ENCODE measurements around the gene VWA7. TPM values are rescaled to one million over a fixed set of nuclear protein-coding genes. Genes with fewer than 3 reads are reported as not detected.

The VWA7 gene
- total RNA-seq, 1 experiment from 2014 or later = 2.5 TPM

DNA sequence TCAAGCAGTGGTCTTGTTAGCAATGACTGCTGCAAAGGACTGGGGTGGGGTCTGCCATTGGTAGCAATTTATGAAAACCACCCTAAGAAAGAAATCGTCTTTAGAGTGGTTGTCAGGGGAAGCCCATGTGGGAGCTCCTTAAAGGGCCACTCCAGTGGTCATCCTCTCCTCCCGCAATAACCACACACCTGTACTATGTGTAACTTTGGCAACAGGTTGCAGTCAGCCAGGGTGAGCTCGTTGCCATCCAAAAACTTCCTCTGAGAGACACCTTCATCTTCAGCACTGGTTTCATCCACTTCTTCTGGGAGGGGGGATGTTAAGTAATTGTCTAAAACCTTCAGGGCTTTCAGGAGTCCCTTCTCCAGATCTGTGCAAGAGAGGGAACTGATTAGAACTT lies 45.1 kb downstream of the VWA7 start:
- peaks cover 40 to 60% (median 53%) of the 10 kb centered on the region in 3 experiments for H3K36me3 Mint-ChIP-seq (ENCODE audit: insufficient read depth in 1 of 3, low read depth in 3 of 3)

More for the DNA sequence above, 45.1 kb downstream of the VWA7 start:
- Mint-ChIP-seq H3K27me3 (ENCODE audit: low read depth) (no peaks in the 10 kb centered on the region), H3K9me3 (no peaks in the 10 kb centered on the region; a peak in 2 of 5 replicates), H3K27ac (no peak overlapping the region), H3K4me3 (no peak overlapping the region; a peak in 1 of 5 replicates), H3K4me1 (peaks cover 35 to 38% of the 10 kb centered on the region in 2 experiments)
- H2AFZ ChIP-seq (ENCODE audit: low read length) = no peak overlapping the region
- WGBS (ENCODE audit: extremely low coverage, insufficient read length, low lambda C conversion rate) = no CpG with 5 or more reads among the region's 3 CpGs
- no peaks in the 10 kb centered on the region for H4K20me1 ChIP-seq (ENCODE audit: control insufficient read depth, insufficient read depth, insufficient read length)
- H3K4ac ChIP-seq (ENCODE audit: low read depth, low read length) = no peak overlapping the region
- H2BK15ac ChIP-seq (ENCODE audit: low read depth, low read length) = no peak overlapping the region
- no peak overlapping the region for H2BK5ac ChIP-seq (ENCODE audit: insufficient read length, low read length)
- no peak overlapping the region for H3K56ac ChIP-seq (ENCODE audit: insufficient read length, low read depth, low read length)
- H3T11ph ChIP-seq (ENCODE audit: low read length) = no peak overlapping the region
- H2BK20ac ChIP-seq (ENCODE audit: low read depth, low read length, poor library complexity, severe bottlenecking) = no peak overlapping the region
- H4K91ac ChIP-seq (ENCODE audit: insufficient read length, low read depth, low read length) = no peak overlapping the region
- no peaks in the 10 kb centered on the region for H3K79me1 ChIP-seq (ENCODE audit: insufficient read depth, low read depth, low read length, poor library complexity, severe bottlenecking)
- H4K5ac ChIP-seq (ENCODE audit: insufficient read length, low read depth, low read length) = no peak overlapping the region
- H3K18ac ChIP-seq (ENCODE audit: insufficient read length, low read depth, low read length) = no peak overlapping the region
- H2AK5ac ChIP-seq (ENCODE audit: insufficient read length, low read length) = no peak overlapping the region
- no peaks in the 10 kb centered on the region for H3K9me3 ChIP-seq (ENCODE audit: control insufficient read depth, low read depth, low read length)
- peaks cover 8% of the 10 kb centered on the region for H3K4me1 ChIP-seq (ENCODE audit: insufficient read depth, low read length)
- peaks cover 30% of the 10 kb centered on the region for H3K23me2 ChIP-seq (ENCODE audit: insufficient read length, low read depth, low read length, poor library complexity, severe bottlenecking)
- no peak overlapping the region for H2BK120ac ChIP-seq (ENCODE audit: low read depth, low read length, poor library complexity, severe bottlenecking)
- H3K27me3 ChIP-seq (ENCODE audit: insufficient read depth, low read length) = no peaks in the 10 kb centered on the region
- H2BK12ac ChIP-seq (ENCODE audit: insufficient read length, low read depth, low read length) = no peak overlapping the region
- H3K14ac ChIP-seq (ENCODE audit: insufficient read depth, low read length) = no peak overlapping the region
- no peak overlapping the region for H4K8ac ChIP-seq (replicated peaks; ENCODE audit: insufficient read length, low read depth, low read length)
- TF ChIP-seq, protein P1, sequence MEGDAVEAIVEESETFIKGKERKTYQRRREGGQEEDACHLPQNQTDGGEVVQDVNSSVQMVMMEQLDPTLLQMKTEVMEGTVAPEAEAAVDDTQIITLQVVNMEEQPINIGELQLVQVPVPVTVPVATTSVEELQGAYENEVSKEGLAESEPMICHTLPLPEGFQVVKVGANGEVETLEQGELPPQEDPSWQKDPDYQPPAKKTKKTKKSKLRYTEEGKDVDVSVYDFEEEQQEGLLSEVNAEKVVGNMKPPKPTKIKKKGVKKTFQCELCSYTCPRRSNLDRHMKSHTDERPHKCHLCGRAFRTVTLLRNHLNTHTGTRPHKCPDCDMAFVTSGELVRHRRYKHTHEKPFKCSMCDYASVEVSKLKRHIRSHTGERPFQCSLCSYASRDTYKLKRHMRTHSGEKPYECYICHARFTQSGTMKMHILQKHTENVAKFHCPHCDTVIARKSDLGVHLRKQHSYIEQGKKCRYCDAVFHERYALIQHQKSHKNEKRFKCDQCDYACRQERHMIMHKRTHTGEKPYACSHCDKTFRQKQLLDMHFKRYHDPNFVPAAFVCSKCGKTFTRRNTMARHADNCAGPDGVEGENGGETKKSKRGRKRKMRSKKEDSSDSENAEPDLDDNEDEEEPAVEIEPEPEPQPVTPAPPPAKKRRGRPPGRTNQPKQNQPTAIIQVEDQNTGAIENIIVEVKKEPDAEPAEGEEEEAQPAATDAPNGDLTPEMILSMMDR (conservative IDR thresholded peaks at IDR 0.05) = no peak
- peaks cover 6% of the 10 kb centered on the region; the same call in 1 of the 2 replicates for H3K79me2 ChIP-seq (ENCODE audit: insufficient read depth, low read length)
- no peak overlapping the region for H3K4me2 ChIP-seq (ENCODE audit: insufficient read depth, insufficient read length, low read length)
- DNase-seq = no peak
- H3K23ac ChIP-seq (ENCODE audit: insufficient read length, low read depth, low read length) = no peak overlapping the region
- no peak overlapping the region for H3K27ac ChIP-seq (ENCODE audit: insufficient read length, low read depth, low read length)
- no peak overlapping the region for H3K9ac ChIP-seq (ENCODE audit: extremely low read depth, insufficient read length, low read length)

Measured in H9 (cell line).